WTC11 (cell line): ENCODE results near the gene PRSS1.

Source experiments
- CREB1 ChIP-seq: sonication (generic); formaldehyde crosslinking; IDR thresholded peaks from 2 replicates; pipeline ENCODE4 v1.8.0; 2023; ENCODE audit warnings: mild to moderate bottlenecking, missing genetic modification reagents
- CREM ChIP-seq: sonication (generic); formaldehyde crosslinking; IDR thresholded peaks from 2 replicates; pipeline ENCODE4 v1.8.1; 2022; ENCODE audit warnings: mild to moderate bottlenecking, missing genetic modification reagents, moderate library complexity
- CTCF ChIP-seq: fragments of 200-600 bp; IDR thresholded peaks from 2 replicates; pipeline ENCODE4 v1.8.0; 2022; ENCODE audit warnings: antibody characterized with exemption
- JUN ChIP-seq: sonication (generic); formaldehyde crosslinking; IDR thresholded peaks from 2 replicates; pipeline ENCODE4 v1.8.0; 2023; ENCODE audit warnings: mild to moderate bottlenecking, missing genetic modification reagents
- TP53 ChIP-seq: sonication (generic); formaldehyde crosslinking; IDR thresholded peaks from 2 replicates; pipeline ENCODE4 v1.8.1; 2023; ENCODE audit warnings: mild to moderate bottlenecking, missing genetic modification reagents
- TF ChIP-seq, protein P1 (sequence below): sonication (generic); formaldehyde crosslinking; conservative IDR thresholded peaks from 2 replicates; pipeline ENCODE4 v1.8.1; 2022; ENCODE audit warnings: mild to moderate bottlenecking, missing genetic modification reagents

DNA sequence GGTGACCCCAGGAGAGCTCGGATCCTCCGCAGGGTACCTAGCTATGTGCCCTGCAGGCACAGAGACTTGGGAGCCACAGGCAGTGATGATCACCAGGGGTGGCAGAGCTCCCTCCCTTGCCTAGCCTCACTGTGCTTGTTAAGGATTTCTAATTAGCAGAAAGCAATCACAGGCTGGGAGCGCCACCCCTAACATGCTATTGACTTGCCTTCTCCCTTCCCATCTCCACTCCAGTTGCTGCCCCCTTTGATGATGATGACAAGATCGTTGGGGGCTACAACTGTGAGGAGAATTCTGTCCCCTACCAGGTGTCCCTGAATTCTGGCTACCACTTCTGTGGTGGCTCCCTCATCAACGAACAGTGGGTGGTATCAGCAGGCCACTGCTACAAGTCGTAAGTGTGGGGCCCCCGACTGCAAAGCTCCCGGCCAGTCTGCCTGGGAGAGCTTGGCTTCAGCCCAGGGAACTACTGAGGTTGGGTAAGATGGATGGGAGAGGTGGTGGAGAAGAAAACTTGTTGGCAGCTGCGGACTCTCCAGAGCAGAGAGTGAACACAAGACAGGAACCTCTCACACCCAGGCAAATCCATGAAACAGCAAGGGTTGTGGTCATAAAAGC is 1.2 kb downstream of the PRSS1 start:
- TF ChIP-seq CTCF (no peak), CREB1 (CRISPR knock-in tag) (no peak), TP53 (CRISPR knock-in tag) (no peak), JUN (CRISPR knock-in tag) (no peak), CREM (CRISPR knock-in tag) (no peak)
- TF ChIP-seq, protein P1, sequence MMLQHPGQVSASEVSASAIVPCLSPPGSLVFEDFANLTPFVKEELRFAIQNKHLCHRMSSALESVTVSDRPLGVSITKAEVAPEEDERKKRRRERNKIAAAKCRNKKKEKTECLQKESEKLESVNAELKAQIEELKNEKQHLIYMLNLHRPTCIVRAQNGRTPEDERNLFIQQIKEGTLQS (CRISPR knock-in tag) = no peak
